Measurements from ENCODE around the gene SPATA7. TPM values are rescaled to one million over a fixed set of nuclear protein-coding genes. Genes with fewer than 3 reads are reported as not detected.

The SPATA7 gene
- total RNA-seq, 1 experiment from 2014 or later: 29.4 TPM

- Histone ChIP-seq H4K20me1 (ENCODE audit: insufficient read depth, low read depth, low read length) (no peaks in the 10 kb centered on the region), H3K4me2 (ENCODE audit: low read depth, low read length, poor library complexity, severe bottlenecking) (peak overlapping the region; percentile 98), H3K79me2 (ENCODE audit: low read length) (no peaks in the 10 kb centered on the region), H3K9me2 (replicated peaks; ENCODE audit: insufficient read depth, low read length) (no peaks in the 10 kb centered on the region), H3K4me1 (ENCODE audit: low read length) (peaks cover 18% of the 10 kb centered on the region), H3K9me3 (ENCODE audit: low read length) (no peaks in the 10 kb centered on the region), H3K36me3 (ENCODE audit: insufficient read depth, low read length) (no peaks in the 10 kb centered on the region), H3K9ac (ENCODE audit: low read length) (peak overlapping the region; percentile 90), H3K4me3 (ENCODE audit: low read length) (peak overlapping the region; percentile 94), H3K27me3 (ENCODE audit: low read length) (no peaks in the 10 kb centered on the region), H2AFZ (ENCODE audit: low read length) (peak overlapping the region; percentile 100), H3K27ac (ENCODE audit: low read length) (no peak overlapping the region)
- no peak for DNase-seq
Observed at GRCh38 chr14:88384718-88385117, 739 bp upstream of the SPATA7 start.

- Histone ChIP-seq H3K9ac (ENCODE audit: low read length) (peak overlapping the region; percentile 90), H3K36me3 (ENCODE audit: insufficient read depth, low read length) (no peaks in the 10 kb centered on the region), H3K9me2 (replicated peaks; ENCODE audit: insufficient read depth, low read length) (no peaks in the 10 kb centered on the region), H3K27me3 (ENCODE audit: low read length) (no peaks in the 10 kb centered on the region), H3K4me2 (ENCODE audit: low read depth, low read length, poor library complexity, severe bottlenecking) (peak overlapping the region; percentile 98), H2AFZ (ENCODE audit: low read length) (peak overlapping the region; percentile 100), H3K79me2 (ENCODE audit: low read length) (no peaks in the 10 kb centered on the region), H3K9me3 (ENCODE audit: low read length) (no peaks in the 10 kb centered on the region), H3K27ac (ENCODE audit: low read length) (no peak overlapping the region), H4K20me1 (ENCODE audit: insufficient read depth, low read depth, low read length) (no peaks in the 10 kb centered on the region), H3K4me1 (ENCODE audit: low read length) (peaks cover 22% of the 10 kb centered on the region), H3K4me3 (ENCODE audit: low read length) (peak overlapping the region; percentile 94)
- peak; percentile 61 for DNase-seq
Observed at GRCh38 chr14:88386256-88386794, 868 bp downstream of the SPATA7 start.

GRCh38 chr14:88388741-88389282 lies 3.4 kb downstream of the SPATA7 start:
- Histone ChIP-seq H3K4me1 (ENCODE audit: low read length) (peaks cover 22% of the 10 kb centered on the region), H3K9me3 (ENCODE audit: low read length) (no peaks in the 10 kb centered on the region), H3K27ac (ENCODE audit: low read length) (no peak overlapping the region), H3K36me3 (ENCODE audit: insufficient read depth, low read length) (no peaks in the 10 kb centered on the region), H3K9me2 (replicated peaks; ENCODE audit: insufficient read depth, low read length) (no peaks in the 10 kb centered on the region), H3K9ac (ENCODE audit: low read length) (no peak overlapping the region), H3K79me2 (ENCODE audit: low read length) (no peaks in the 10 kb centered on the region), H3K4me2 (ENCODE audit: low read depth, low read length, poor library complexity, severe bottlenecking) (no peak overlapping the region), H3K27me3 (ENCODE audit: low read length) (no peaks in the 10 kb centered on the region), H3K4me3 (ENCODE audit: low read length) (no peak overlapping the region), H2AFZ (ENCODE audit: low read length) (no peak overlapping the region), H4K20me1 (ENCODE audit: insufficient read depth, low read depth, low read length) (no peaks in the 10 kb centered on the region)
- DNase-seq: no peak

GRCh38 chr14:88392609-88393008 lies 7.2 kb downstream of the SPATA7 start:
- H3K9me2 ChIP-seq (replicated peaks; ENCODE audit: insufficient read depth, low read length): no peaks in the 10 kb centered on the region
- no peaks in the 10 kb centered on the region for H3K9me3 ChIP-seq (ENCODE audit: low read length)
- no peak overlapping the region for H3K9ac ChIP-seq (ENCODE audit: low read length)

GRCh38 chr14:88411039-88411438 lies 25.6 kb downstream of the SPATA7 start:
- H4K20me1 ChIP-seq (ENCODE audit: insufficient read depth, low read depth, low read length): no peaks in the 10 kb centered on the region
- H3K27me3 ChIP-seq (ENCODE audit: low read length): no peaks in the 10 kb centered on the region
- H3K4me3 ChIP-seq (ENCODE audit: low read length): no peak overlapping the region
- H3K9me2 ChIP-seq (replicated peaks; ENCODE audit: insufficient read depth, low read length): no peaks in the 10 kb centered on the region; the same call in 1 of the 2 replicates
- H3K4me2 ChIP-seq (ENCODE audit: low read depth, low read length, poor library complexity, severe bottlenecking): no peak overlapping the region
- DNase-seq: no peak
- no peak overlapping the region for H2AFZ ChIP-seq (ENCODE audit: low read length)
- no peaks in the 10 kb centered on the region for H3K79me2 ChIP-seq (ENCODE audit: low read length)
- no peak overlapping the region for H3K9ac ChIP-seq (ENCODE audit: low read length)
- no peaks in the 10 kb centered on the region; the same call in 1 of the 2 replicates for H3K36me3 ChIP-seq (ENCODE audit: insufficient read depth, low read length)
- no peak overlapping the region for H3K27ac ChIP-seq (ENCODE audit: low read length)
- H3K4me1 ChIP-seq (ENCODE audit: low read length): no peaks in the 10 kb centered on the region
- H3K9me3 ChIP-seq (ENCODE audit: low read length): peaks cover 2% of the 10 kb centered on the region; the same call in 1 of the 2 replicates

More at GRCh38 chr14:88392609-88393008, 7.2 kb downstream of the SPATA7 start:
- Histone ChIP-seq H4K20me1 (ENCODE audit: insufficient read depth, low read depth, low read length) (no peaks in the 10 kb centered on the region), H3K4me1 (ENCODE audit: low read length) (peaks cover 3% of the 10 kb centered on the region; the same call in 1 of the 2 replicates), H3K27ac (ENCODE audit: low read length) (no peak overlapping the region), H3K27me3 (ENCODE audit: low read length) (no peaks in the 10 kb centered on the region), H3K79me2 (ENCODE audit: low read length) (no peaks in the 10 kb centered on the region), H3K4me3 (ENCODE audit: low read length) (no peak overlapping the region), H2AFZ (ENCODE audit: low read length) (no peak overlapping the region), H3K4me2 (ENCODE audit: low read depth, low read length, poor library complexity, severe bottlenecking) (no peak overlapping the region), H3K36me3 (ENCODE audit: insufficient read depth, low read length) (no peaks in the 10 kb centered on the region)
- DNase-seq: no peak

- H3K27ac ChIP-seq (ENCODE audit: low read length): no peak overlapping the region
- H3K4me1 ChIP-seq (ENCODE audit: low read length): no peaks in the 10 kb centered on the region
- H3K79me2 ChIP-seq (ENCODE audit: low read length): no peaks in the 10 kb centered on the region
- no peak overlapping the region for H3K4me2 ChIP-seq (ENCODE audit: low read depth, low read length, poor library complexity, severe bottlenecking)
- H3K9ac ChIP-seq (ENCODE audit: low read length): no peak overlapping the region
- H3K36me3 ChIP-seq (ENCODE audit: insufficient read depth, low read length): no peaks in the 10 kb centered on the region; the same call in 1 of the 2 replicates
- no peak overlapping the region for H3K4me3 ChIP-seq (ENCODE audit: low read length)
- no peaks in the 10 kb centered on the region for H3K9me2 ChIP-seq (replicated peaks; ENCODE audit: insufficient read depth, low read length)
- no peak overlapping the region for H2AFZ ChIP-seq (ENCODE audit: low read length)
- peaks cover 11% of the 10 kb centered on the region; the same call in 1 of the 2 replicates for H3K9me3 ChIP-seq (ENCODE audit: low read length)
- H4K20me1 ChIP-seq (ENCODE audit: insufficient read depth, low read depth, low read length): no peaks in the 10 kb centered on the region
- no peak for DNase-seq
- H3K27me3 ChIP-seq (ENCODE audit: low read length): no peaks in the 10 kb centered on the region
Observed at GRCh38 chr14:88417594-88417993, 32.1 kb downstream of the SPATA7 start.

- Histone ChIP-seq H3K4me2 (ENCODE audit: low read depth, low read length, poor library complexity, severe bottlenecking) (no peak overlapping the region), H2AFZ (ENCODE audit: low read length) (no peak overlapping the region), H3K27me3 (ENCODE audit: low read length) (no peaks in the 10 kb centered on the region), H3K9ac (ENCODE audit: low read length) (no peak overlapping the region), H4K20me1 (ENCODE audit: insufficient read depth, low read depth, low read length) (no peaks in the 10 kb centered on the region), H3K9me3 (ENCODE audit: low read length) (peaks cover 11% of the 10 kb centered on the region; the same call in 1 of the 2 replicates), H3K9me2 (replicated peaks; ENCODE audit: insufficient read depth, low read length) (no peaks in the 10 kb centered on the region), H3K36me3 (ENCODE audit: insufficient read depth, low read length) (no peaks in the 10 kb centered on the region; the same call in 1 of the 2 replicates), H3K4me1 (ENCODE audit: low read length) (no peaks in the 10 kb centered on the region), H3K79me2 (ENCODE audit: low read length) (no peaks in the 10 kb centered on the region), H3K27ac (ENCODE audit: low read length) (no peak overlapping the region), H3K4me3 (ENCODE audit: low read length) (no peak overlapping the region)
- DNase-seq: no peak
Observed at GRCh38 chr14:88420187-88420586, 34.7 kb downstream of the SPATA7 start.

GRCh38 chr14:88421286-88421685 lies 35.8 kb downstream of the SPATA7 start:
- Histone ChIP-seq H3K9ac (ENCODE audit: low read length) (no peak overlapping the region), H3K79me2 (ENCODE audit: low read length) (no peaks in the 10 kb centered on the region), H3K9me3 (ENCODE audit: low read length) (peaks cover 8% of the 10 kb centered on the region; the same call in 1 of the 2 replicates), H3K36me3 (ENCODE audit: insufficient read depth, low read length) (no peaks in the 10 kb centered on the region), H3K4me1 (ENCODE audit: low read length) (no peaks in the 10 kb centered on the region), H3K27ac (ENCODE audit: low read length) (no peak overlapping the region), H3K4me3 (ENCODE audit: low read length) (no peak overlapping the region), H3K4me2 (ENCODE audit: low read depth, low read length, poor library complexity, severe bottlenecking) (no peak overlapping the region), H3K27me3 (ENCODE audit: low read length) (no peaks in the 10 kb centered on the region), H2AFZ (ENCODE audit: low read length) (no peak overlapping the region), H4K20me1 (ENCODE audit: insufficient read depth, low read depth, low read length) (no peaks in the 10 kb centered on the region), H3K9me2 (replicated peaks; ENCODE audit: insufficient read depth, low read length) (no peaks in the 10 kb centered on the region)
- no peak for DNase-seq
